GM19372 (cell line): ENCODE measurements around the gene MYLK3.
"Not testable (repeated sequence)": the region's sequence is repeated elsewhere in the genome, so short reads cannot be mapped to it uniquely, and the experiment has no call there.

ENCODE experiments used
- ATAC-seq: cut with Tn5 transposase; IDR thresholded peaks from one replicate; pipeline ENCODE4 v1.9.1; 2021; ENCODE audit warnings: mild to moderate bottlenecking, low read depth, moderate library complexity; ENCODE audit not compliant: unreplicated experiment

Gene MYLK3

GRCh38 chr16:46693598-46693997, 54.5 kb downstream of the MYLK3 start:
- ATAC-seq = no peak

- ATAC-seq = no peak
Measured at GRCh38 chr16:46691726-46692125, 56.4 kb downstream of the MYLK3 start.

- no peak for ATAC-seq
Measured at GRCh38 chr16:46690281-46691178, 57.6 kb downstream of the MYLK3 start.

- peak; percentile 64 for ATAC-seq
Measured at GRCh38 chr16:46689365-46690280, 58.5 kb downstream of the MYLK3 start, which contains the start of gene ORC6. ORC6 (plus strand) TSS chr16:46689659; CDS start chr16:46689706, 47 bp downstream.

GRCh38 chr16:46688654-46689364, 59.3 kb downstream of the MYLK3 start, which contains the start of gene VPS35:
VPS35 (minus strand) TSS chr16:46689178; CDS start chr16:46689133, 45 bp downstream.
- peak; percentile 83 for ATAC-seq

- ATAC-seq = no peak
Measured at GRCh38 chr16:46688101-46688653, 60.0 kb downstream of the MYLK3 start.

GRCh38 chr16:46687486-46687885, 60.7 kb downstream of the MYLK3 start:
- no peak for ATAC-seq

- ATAC-seq = no peak
Measured at GRCh38 chr16:46686815-46687473, 61.2 kb downstream of the MYLK3 start.

GRCh38 chr16:46681867-46682266, 66.3 kb downstream of the MYLK3 start:
- ATAC-seq = not testable (repeated sequence)

GRCh38 chr16:46677943-46678342, 70.2 kb downstream of the MYLK3 start:
- not testable (repeated sequence) for ATAC-seq

- no peak for ATAC-seq
Measured at GRCh38 chr16:46673320-46674013, 74.7 kb downstream of the MYLK3 start.

- no peak for ATAC-seq
Measured at GRCh38 chr16:46662123-46662522, 86.0 kb downstream of the MYLK3 start.

GRCh38 chr16:46658925-46659324, 89.2 kb downstream of the MYLK3 start:
- peak; percentile 88 for ATAC-seq
